Activated B cell treated with CpG ODN at 0.5 μM for 24 hours (primary cell): ENCODE data around the gene PXMP2. TPM values are rescaled to one million over a fixed set of nuclear protein-coding genes. Genes with fewer than 3 reads are reported as not detected.

ENCODE experiments used
- ATAC-seq: fragments of 200-7000 bp; cut with Tn5 transposase; one replicate; pipeline ENCODE4 v1.10.0; 2021; ENCODE audit warnings: low read depth, mild to moderate bottlenecking, moderate library complexity
- CTCF ChIA-PET: fragments of 350-600 bp; sonication (Branson Sonifier 250); formaldehyde crosslinking; loops from one replicate; lab custom pipeline; 2021; ENCODE audit warnings: antibody characterized with exemption; lab: Charles Lee
- POLR2A ChIA-PET: fragments of 350-600 bp; sonication (Branson Sonifier 250); formaldehyde crosslinking; loops from one replicate; lab custom pipeline; 2021; ENCODE audit warnings: antibody characterized with exemption; lab: Charles Lee
- DNase-seq: peaks from one replicate; pipeline ENCODE4 v3.0.0; 2022
- H3K27ac Mint-ChIP-seq: one replicate; pipeline ENCODE4 v1.8.0; 2020; ENCODE audit warnings: mixed read lengths
- H3K27me3 Mint-ChIP-seq: one replicate; pipeline ENCODE4 v1.8.0; 2021; ENCODE audit warnings: mixed read lengths
- H3K36me3 Mint-ChIP-seq: one replicate; pipeline ENCODE4 v1.8.0; 2021; ENCODE audit warnings: low read depth, mixed read lengths
- H3K4me1 Mint-ChIP-seq: one replicate; pipeline ENCODE4 v1.8.0; 2021; ENCODE audit warnings: mixed read lengths
- H3K4me3 Mint-ChIP-seq: one replicate; pipeline ENCODE4 v1.8.0; 2020; ENCODE audit warnings: mild to moderate bottlenecking, mixed read lengths
- H3K9me3 Mint-ChIP-seq: one replicate; pipeline ENCODE4 v1.8.0; 2020; ENCODE audit warnings: mixed read lengths
- intact Hi-C: fragments of 100-400 bp; cut with micrococcal nuclease; formaldehyde crosslinking; loops from one replicate; pipeline ENCODE4 v1.15.1; 2024
- total RNA-seq: library from RNA; stranded (reverse); gene quantifications from 2 replicates; pipeline ENCODE4 v1.2.3, GENCODE V29; 2022
- TF ChIP-seq, protein P1 (sequence below): fragments of 200-600 bp; IDR thresholded peaks from one replicate; pipeline ENCODE4 v1.8.0; 2022; ENCODE audit warnings: antibody characterized with exemption, mild to moderate bottlenecking

The PXMP2 gene
- total RNA-seq, 1 donor from 2014 or later, result 7.7 TPM

DNA sequence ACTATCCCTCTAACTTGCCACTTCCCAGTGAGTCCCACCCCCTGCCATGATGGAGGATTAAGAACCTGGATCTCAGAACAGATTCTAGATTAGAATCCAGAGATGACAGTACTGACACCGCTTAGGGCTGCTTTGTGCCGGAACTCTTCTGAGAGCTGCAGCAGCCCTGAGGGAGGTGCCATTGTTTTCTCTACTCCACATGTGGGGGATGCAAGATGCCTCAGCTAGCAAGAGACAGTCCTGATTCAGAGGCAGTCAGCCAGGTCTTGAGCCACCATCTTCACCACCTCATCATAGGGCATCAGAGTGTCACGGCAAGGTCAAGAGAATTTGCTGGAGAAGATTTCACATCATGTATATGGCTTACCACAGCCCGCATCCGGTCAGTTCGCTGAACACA is 19.9 kb downstream of the PXMP2 start:
- TF ChIP-seq, protein P1, sequence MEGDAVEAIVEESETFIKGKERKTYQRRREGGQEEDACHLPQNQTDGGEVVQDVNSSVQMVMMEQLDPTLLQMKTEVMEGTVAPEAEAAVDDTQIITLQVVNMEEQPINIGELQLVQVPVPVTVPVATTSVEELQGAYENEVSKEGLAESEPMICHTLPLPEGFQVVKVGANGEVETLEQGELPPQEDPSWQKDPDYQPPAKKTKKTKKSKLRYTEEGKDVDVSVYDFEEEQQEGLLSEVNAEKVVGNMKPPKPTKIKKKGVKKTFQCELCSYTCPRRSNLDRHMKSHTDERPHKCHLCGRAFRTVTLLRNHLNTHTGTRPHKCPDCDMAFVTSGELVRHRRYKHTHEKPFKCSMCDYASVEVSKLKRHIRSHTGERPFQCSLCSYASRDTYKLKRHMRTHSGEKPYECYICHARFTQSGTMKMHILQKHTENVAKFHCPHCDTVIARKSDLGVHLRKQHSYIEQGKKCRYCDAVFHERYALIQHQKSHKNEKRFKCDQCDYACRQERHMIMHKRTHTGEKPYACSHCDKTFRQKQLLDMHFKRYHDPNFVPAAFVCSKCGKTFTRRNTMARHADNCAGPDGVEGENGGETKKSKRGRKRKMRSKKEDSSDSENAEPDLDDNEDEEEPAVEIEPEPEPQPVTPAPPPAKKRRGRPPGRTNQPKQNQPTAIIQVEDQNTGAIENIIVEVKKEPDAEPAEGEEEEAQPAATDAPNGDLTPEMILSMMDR, result no peak
- POLR2A ChIA-PET, result interaction anchor here (0.6 kb wide), 1 partner anchor 114 kb away, joined by 3 read pairs; no protein-coding TSS in a partner anchor
- Mint-ChIP-seq H3K27ac (peak overlapping the region; percentile 72), H3K9me3 (peaks cover 10% of the 10 kb centered on the region), H3K4me3 (no peak overlapping the region), H3K27me3 (no peaks in the 10 kb centered on the region), H3K36me3 (peaks cover 33% of the 10 kb centered on the region), H3K4me1 (peaks cover 21% of the 10 kb centered on the region)
- no peak for ATAC-seq
- CTCF ChIA-PET, result no interaction called here
- intact Hi-C loops, result no loop called here
- no peak for DNase-seq

DNA sequence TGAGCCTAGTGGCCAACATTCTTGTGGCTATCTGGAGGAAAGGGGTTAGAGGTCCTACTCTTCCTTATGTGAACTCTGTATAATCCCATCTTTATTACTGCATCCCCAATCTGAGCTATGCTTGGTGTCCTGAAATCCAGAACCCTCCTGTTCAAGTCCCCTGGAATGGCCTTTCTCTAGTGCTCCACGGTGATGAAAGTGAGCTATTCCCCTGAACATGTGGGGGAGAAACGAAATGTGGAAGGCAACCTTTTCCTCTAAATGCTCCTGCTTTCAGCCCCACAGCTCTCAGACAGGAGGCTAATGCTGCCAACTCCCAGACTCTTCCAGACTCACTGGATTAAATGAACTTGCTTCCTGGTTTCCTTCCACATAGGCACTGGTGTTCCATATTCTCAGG is 20.8 kb downstream of the PXMP2 start:
- DNase-seq, result no peak
- H3K4me3 Mint-ChIP-seq, result no peak overlapping the region
- H3K27me3 Mint-ChIP-seq, result no peaks in the 10 kb centered on the region
- H3K36me3 Mint-ChIP-seq, result peaks cover 33% of the 10 kb centered on the region
- peaks cover 10% of the 10 kb centered on the region for H3K9me3 Mint-ChIP-seq
- intact Hi-C loops, result no loop called here
- TF ChIP-seq, protein P1, result no peak
- ATAC-seq, result no peak
- peak overlapping the region; percentile 46 for H3K27ac Mint-ChIP-seq
- peaks cover 28% of the 10 kb centered on the region for H3K4me1 Mint-ChIP-seq
- POLR2A ChIA-PET, result interaction anchor here (0.6 kb wide), 1 partner anchor 56 kb away, joined by 5 read pairs; no protein-coding TSS in a partner anchor
- CTCF ChIA-PET, result no interaction called here

DNA sequence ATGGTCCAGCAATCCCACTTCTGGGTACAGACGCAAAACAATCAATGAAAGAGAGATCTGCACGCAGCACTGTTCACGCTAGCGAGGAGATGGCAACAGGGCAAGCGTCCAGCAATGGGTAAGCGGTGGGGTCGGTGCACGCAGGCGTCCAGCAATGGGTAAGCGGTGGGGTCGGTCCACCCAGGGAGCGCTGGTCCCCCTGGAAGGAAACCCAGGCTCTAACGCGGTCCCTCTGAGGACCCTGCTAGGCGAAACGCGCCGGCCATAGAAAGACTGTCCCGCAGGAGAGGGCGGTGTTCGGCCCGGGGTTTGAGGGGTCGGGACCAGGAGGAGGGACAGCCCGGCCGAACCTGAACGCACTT is 22.6 kb downstream of the PXMP2 start:
- no peak for DNase-seq
- TF ChIP-seq, protein P1, result no peak
- peak overlapping the region; percentile 92 for H3K4me3 Mint-ChIP-seq
- H3K27me3 Mint-ChIP-seq, result no peaks in the 10 kb centered on the region
- ChIA-PET CTCF (no interaction called here), POLR2A (interaction anchor here (0.6 to 1.8 kb wide), 6 partner anchors 10 to 199 kb away, joined by 3 to 8 read pairs (median 4); partner anchors contain the start of genes CHFR and GOLGA3)
- intact Hi-C loops, result loop anchor here (1.0 to 5.0 kb wide), 7 partner anchors 10 to 783 kb away; partner anchors contain the start of genes CHFR, POLE, PUS1 and PXMP2
- H3K27ac Mint-ChIP-seq, result peak overlapping the region; percentile 95
- ATAC-seq, result peak; percentile 16
- peaks cover 28% of the 10 kb centered on the region for H3K36me3 Mint-ChIP-seq
- H3K9me3 Mint-ChIP-seq, result peaks cover 10% of the 10 kb centered on the region
- H3K4me1 Mint-ChIP-seq, result peaks cover 33% of the 10 kb centered on the region

- peaks cover 30% of the 10 kb centered on the region for H3K36me3 Mint-ChIP-seq
- peak; percentile 96 for DNase-seq
- H3K4me3 Mint-ChIP-seq, result peak within 1 kb of the TSS; percentile 92
- POLR2A ChIA-PET, result interaction anchor here (0.6 to 1.8 kb wide), 7 partner anchors 11 to 199 kb away, joined by 3 to 8 read pairs (median 3); partner anchors contain the start of genes CHFR and GOLGA3
- H3K9me3 Mint-ChIP-seq, result peaks cover 10% of the 10 kb centered on the region
- CTCF ChIA-PET, result no interaction called here
- TF ChIP-seq, protein P1, result no peak
- ATAC-seq, result peak; percentile 93
- H3K27ac Mint-ChIP-seq, result peak within 1 kb of the TSS; percentile 95
- peaks cover 33% of the 10 kb centered on the region for H3K4me1 Mint-ChIP-seq
- H3K27me3 Mint-ChIP-seq, result no peaks in the 10 kb centered on the region
- intact Hi-C loops, result loop anchor here (1.0 to 5.0 kb wide), 7 partner anchors 10 to 783 kb away; partner anchors contain the start of genes CHFR, POLE, PUS1 and PXMP2
These were observed 23.2 kb downstream of the PXMP2 start, which contains the start of gene PGAM5 for GRCh38 chr12:132710405-132711079. Gene PGAM5 (plus strand): TSS chr12:132710842. CDS start chr12:132710877, 35 bp downstream.
